ENCODE measurements around the gene WIF1.

The WIF1 gene

GRCh38 chr12:65098364-65098763 is 22.7 kb downstream of the WIF1 start:
- no peaks in the 10 kb centered on the region for H3K4me1 Mint-ChIP-seq (ENCODE audit: low read depth)
- no peak overlapping the region for H3K27ac Mint-ChIP-seq
- H3K9me3 Mint-ChIP-seq = no peaks in the 10 kb centered on the region
- peaks cover 30% of the 10 kb centered on the region for H3K27me3 Mint-ChIP-seq (ENCODE audit: low read depth)
- no peak overlapping the region for H3K4me3 Mint-ChIP-seq
- no peak for DNase-seq (ENCODE audit: low spot score)
- no peaks in the 10 kb centered on the region for H3K36me3 Mint-ChIP-seq (ENCODE audit: low read depth)

DNA sequence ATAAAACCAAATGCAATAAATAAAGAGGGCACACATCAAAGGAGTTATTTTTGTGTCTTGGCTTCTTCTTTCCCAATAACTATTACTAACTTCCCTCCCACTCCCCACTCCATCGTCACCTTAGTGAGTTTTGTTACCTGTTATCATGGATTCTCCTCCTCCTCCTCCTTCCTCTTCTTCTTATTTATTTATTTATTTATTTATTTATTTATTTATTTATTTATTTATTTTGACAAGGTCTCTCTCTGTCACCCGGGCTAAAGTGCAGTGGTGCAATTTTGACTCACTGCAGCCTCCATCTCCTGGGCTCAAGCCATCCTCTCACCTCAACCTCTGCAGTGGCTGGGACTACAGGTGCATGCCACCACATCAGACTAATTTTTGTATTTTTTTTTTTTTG is 26.4 kb downstream of the WIF1 start:
- H3K4me1 Mint-ChIP-seq (ENCODE audit: low read depth) = no peaks in the 10 kb centered on the region

GRCh38 chr12:65093606-65094005 is 27.5 kb downstream of the WIF1 start:
- DNase-seq (ENCODE audit: low spot score) = no peak
- H3K36me3 Mint-ChIP-seq (ENCODE audit: low read depth) = no peaks in the 10 kb centered on the region

More for the DNA sequence above, 26.4 kb downstream of the WIF1 start:
- no peak overlapping the region for H3K27ac Mint-ChIP-seq
- no peaks in the 10 kb centered on the region for H3K36me3 Mint-ChIP-seq (ENCODE audit: low read depth)
- no peak for DNase-seq (ENCODE audit: low spot score)
- no peaks in the 10 kb centered on the region for H3K9me3 Mint-ChIP-seq
- no peak overlapping the region for H3K4me3 Mint-ChIP-seq
- peaks cover 18% of the 10 kb centered on the region for H3K27me3 Mint-ChIP-seq (ENCODE audit: low read depth)

GRCh38 chr12:65090461-65090860 is 30.6 kb downstream of the WIF1 start:
- H3K27me3 Mint-ChIP-seq (ENCODE audit: low read depth) = peaks cover 6% of the 10 kb centered on the region
- DNase-seq (ENCODE audit: low spot score) = no peak
- H3K4me1 Mint-ChIP-seq (ENCODE audit: low read depth) = no peaks in the 10 kb centered on the region
- H3K4me3 Mint-ChIP-seq = no peak overlapping the region
- no peaks in the 10 kb centered on the region for H3K36me3 Mint-ChIP-seq (ENCODE audit: low read depth)
- H3K9me3 Mint-ChIP-seq = no peaks in the 10 kb centered on the region
- no peak overlapping the region for H3K27ac Mint-ChIP-seq

More at GRCh38 chr12:65093606-65094005, 27.5 kb downstream of the WIF1 start:
- Mint-ChIP-seq H3K27me3 (ENCODE audit: low read depth) (peaks cover 9% of the 10 kb centered on the region), H3K4me1 (ENCODE audit: low read depth) (no peaks in the 10 kb centered on the region), H3K9me3 (no peaks in the 10 kb centered on the region), H3K27ac (no peak overlapping the region), H3K4me3 (no peak overlapping the region)

GRCh38 chr12:65086236-65086635 is 34.9 kb downstream of the WIF1 start:
- H3K27me3 Mint-ChIP-seq (ENCODE audit: low read depth) = peaks cover 21% of the 10 kb centered on the region
- H3K36me3 Mint-ChIP-seq (ENCODE audit: low read depth) = no peaks in the 10 kb centered on the region
- no peak for DNase-seq (ENCODE audit: low spot score)
- H3K27ac Mint-ChIP-seq = no peak overlapping the region
- H3K4me3 Mint-ChIP-seq = no peak overlapping the region
- H3K4me1 Mint-ChIP-seq (ENCODE audit: low read depth) = no peaks in the 10 kb centered on the region
- H3K9me3 Mint-ChIP-seq = no peaks in the 10 kb centered on the region

GRCh38 chr12:65084579-65084978 is 36.5 kb downstream of the WIF1 start:
- H3K9me3 Mint-ChIP-seq = no peaks in the 10 kb centered on the region
- no peak for DNase-seq (ENCODE audit: low spot score)
- H3K27me3 Mint-ChIP-seq (ENCODE audit: low read depth) = peaks cover 24% of the 10 kb centered on the region
- no peak overlapping the region for H3K27ac Mint-ChIP-seq
- H3K36me3 Mint-ChIP-seq (ENCODE audit: low read depth) = no peaks in the 10 kb centered on the region
- no peak overlapping the region for H3K4me3 Mint-ChIP-seq
- H3K4me1 Mint-ChIP-seq (ENCODE audit: low read depth) = no peaks in the 10 kb centered on the region

DNA sequence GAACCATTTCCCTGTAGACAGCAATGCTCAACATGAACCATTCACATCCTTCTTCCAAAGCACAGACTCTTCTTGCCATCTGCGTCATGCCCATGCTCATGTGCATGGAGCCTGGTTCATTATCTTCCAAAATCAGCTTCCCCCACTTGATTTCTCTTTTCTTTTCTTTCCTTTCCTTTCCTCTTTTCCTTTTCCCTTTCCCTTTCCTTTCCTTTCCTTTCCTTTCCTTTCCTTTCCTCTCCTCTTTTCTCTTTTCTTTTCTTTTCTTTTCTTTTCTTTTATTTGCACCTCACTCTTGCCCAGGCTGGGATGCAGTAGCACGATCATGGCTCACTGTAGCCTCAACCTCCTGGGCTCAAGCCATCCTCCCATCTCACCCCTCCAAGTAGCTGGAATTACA is 37.5 kb downstream of the WIF1 start:
- H3K9me3 Mint-ChIP-seq = no peaks in the 10 kb centered on the region
- H3K27me3 Mint-ChIP-seq (ENCODE audit: low read depth) = peaks cover 24% of the 10 kb centered on the region
- H3K4me3 Mint-ChIP-seq = no peak overlapping the region
- no peak overlapping the region for H3K27ac Mint-ChIP-seq
- no peaks in the 10 kb centered on the region for H3K36me3 Mint-ChIP-seq (ENCODE audit: low read depth)
- DNase-seq (ENCODE audit: low spot score) = no peak
- no peaks in the 10 kb centered on the region for H3K4me1 Mint-ChIP-seq (ENCODE audit: low read depth)

GRCh38 chr12:65082406-65082805 is 38.7 kb downstream of the WIF1 start:
- Mint-ChIP-seq H3K27ac (no peak overlapping the region), H3K36me3 (ENCODE audit: low read depth) (no peaks in the 10 kb centered on the region), H3K4me3 (no peak overlapping the region), H3K27me3 (ENCODE audit: low read depth) (peaks cover 24% of the 10 kb centered on the region), H3K9me3 (no peaks in the 10 kb centered on the region), H3K4me1 (ENCODE audit: low read depth) (no peaks in the 10 kb centered on the region)
- DNase-seq (ENCODE audit: low spot score) = no peak

DNA sequence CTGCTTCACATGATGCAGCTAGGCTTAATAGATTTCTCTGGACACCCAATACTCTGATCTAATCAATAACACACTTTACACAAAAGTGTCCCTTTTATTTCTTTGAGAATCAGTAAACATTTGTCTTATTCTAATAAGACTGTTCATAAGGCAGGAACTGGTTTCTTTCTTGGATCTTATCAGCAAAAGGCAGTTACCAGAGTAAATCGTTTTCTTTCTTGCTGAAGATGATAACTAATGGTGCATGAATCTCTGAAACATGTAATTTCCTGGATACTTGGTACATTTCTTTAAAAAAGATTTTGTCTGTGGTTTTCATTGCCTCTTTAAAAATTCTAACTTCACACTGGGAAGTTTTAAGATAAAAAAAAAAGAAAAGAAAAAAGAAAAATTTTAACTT is 39.6 kb downstream of the WIF1 start:
- H3K36me3 Mint-ChIP-seq (ENCODE audit: low read depth) = no peaks in the 10 kb centered on the region
- no peak overlapping the region for H3K4me3 Mint-ChIP-seq
- no peak for DNase-seq (ENCODE audit: low spot score)
- H3K27ac Mint-ChIP-seq = no peak overlapping the region
- peaks cover 22% of the 10 kb centered on the region for H3K27me3 Mint-ChIP-seq (ENCODE audit: low read depth)
- no peaks in the 10 kb centered on the region for H3K4me1 Mint-ChIP-seq (ENCODE audit: low read depth)
- H3K9me3 Mint-ChIP-seq = no peaks in the 10 kb centered on the region

DNA sequence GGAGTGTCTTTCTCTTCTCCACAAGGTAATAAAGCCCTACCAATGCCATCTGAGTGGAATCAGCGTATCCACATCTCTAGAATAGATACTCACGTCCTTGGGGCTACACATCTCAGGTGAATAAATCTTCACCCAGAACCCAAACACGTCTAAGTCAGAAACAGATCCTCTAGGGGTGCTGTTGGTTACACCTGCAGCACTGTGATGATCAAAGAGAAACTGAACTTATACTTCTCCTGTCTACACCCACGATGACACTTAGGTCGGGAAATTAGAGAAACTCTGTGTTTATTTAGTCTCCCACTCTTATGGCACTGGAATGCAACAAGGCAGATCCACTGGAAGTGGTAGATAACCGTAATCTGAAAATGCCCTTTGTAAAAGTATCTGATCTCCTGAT is 46.2 kb downstream of the WIF1 start:
- Mint-ChIP-seq H3K36me3 (ENCODE audit: low read depth) (no peaks in the 10 kb centered on the region), H3K4me1 (ENCODE audit: low read depth) (no peaks in the 10 kb centered on the region), H3K27ac (no peak overlapping the region), H3K27me3 (ENCODE audit: low read depth) (peaks cover 4% of the 10 kb centered on the region), H3K9me3 (no peaks in the 10 kb centered on the region), H3K4me3 (no peak overlapping the region)
- no peak for DNase-seq (ENCODE audit: low spot score)

DNA sequence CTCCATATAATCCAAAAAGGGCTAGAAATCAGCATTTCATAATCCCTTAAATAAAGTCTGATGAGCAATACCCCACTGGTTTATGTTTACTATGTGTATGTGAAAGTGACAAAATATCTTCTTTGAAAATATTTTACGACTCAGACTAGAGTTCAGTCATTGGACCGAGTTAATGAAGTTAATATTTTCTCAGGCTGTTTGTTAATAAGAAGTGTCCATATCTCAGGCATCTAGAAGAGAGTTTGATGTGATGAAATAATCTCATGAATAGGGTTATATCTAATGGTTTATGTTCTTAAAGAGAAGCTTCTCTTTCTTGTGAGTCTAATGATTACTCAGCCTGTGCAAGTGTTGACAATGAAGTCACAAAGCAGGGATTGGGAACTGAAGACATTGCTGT is 51.8 kb downstream of the WIF1 start:
- no peak overlapping the region for H3K27ac Mint-ChIP-seq
- H3K36me3 Mint-ChIP-seq (ENCODE audit: low read depth) = no peaks in the 10 kb centered on the region
- no peaks in the 10 kb centered on the region for H3K4me1 Mint-ChIP-seq (ENCODE audit: low read depth)

GRCh38 chr12:65067383-65067782 is 53.7 kb downstream of the WIF1 start:
- H3K4me3 Mint-ChIP-seq = no peak overlapping the region
- H3K4me1 Mint-ChIP-seq (ENCODE audit: low read depth) = no peaks in the 10 kb centered on the region
- no peak overlapping the region for H3K27ac Mint-ChIP-seq
- no peaks in the 10 kb centered on the region for H3K36me3 Mint-ChIP-seq (ENCODE audit: low read depth)
- no peak for DNase-seq (ENCODE audit: low spot score)
- peaks cover 12% of the 10 kb centered on the region for H3K27me3 Mint-ChIP-seq (ENCODE audit: low read depth)
- no peaks in the 10 kb centered on the region for H3K9me3 Mint-ChIP-seq

More for the DNA sequence above, 51.8 kb downstream of the WIF1 start:
- Mint-ChIP-seq H3K4me3 (no peak overlapping the region), H3K27me3 (ENCODE audit: low read depth) (peaks cover 7% of the 10 kb centered on the region), H3K9me3 (no peaks in the 10 kb centered on the region)
- no peak for DNase-seq (ENCODE audit: low spot score)

GRCh38 chr12:65055859-65056258 is 65.2 kb downstream of the WIF1 start:
- no peaks in the 10 kb centered on the region for H3K27me3 Mint-ChIP-seq (ENCODE audit: low read depth)
- no peak overlapping the region for H3K27ac Mint-ChIP-seq
- no peaks in the 10 kb centered on the region for H3K36me3 Mint-ChIP-seq (ENCODE audit: low read depth)
- no peaks in the 10 kb centered on the region for H3K9me3 Mint-ChIP-seq
- no peaks in the 10 kb centered on the region for H3K4me1 Mint-ChIP-seq (ENCODE audit: low read depth)
- no peak for DNase-seq (ENCODE audit: low spot score)
- no peak overlapping the region for H3K4me3 Mint-ChIP-seq

- no peak for DNase-seq (ENCODE audit: low spot score)
- Mint-ChIP-seq H3K27ac (no peak overlapping the region), H3K36me3 (ENCODE audit: low read depth) (no peaks in the 10 kb centered on the region), H3K27me3 (ENCODE audit: low read depth) (peaks cover 6% of the 10 kb centered on the region), H3K9me3 (no peaks in the 10 kb centered on the region), H3K4me3 (no peak overlapping the region), H3K4me1 (ENCODE audit: low read depth) (no peaks in the 10 kb centered on the region)
Measured at GRCh38 chr12:65051218-65051617, 69.9 kb downstream of the WIF1 start.

- no peaks in the 10 kb centered on the region for H3K36me3 Mint-ChIP-seq (ENCODE audit: low read depth)
- peaks cover 6% of the 10 kb centered on the region for H3K27me3 Mint-ChIP-seq (ENCODE audit: low read depth)
- DNase-seq (ENCODE audit: low spot score) = no peak
- H3K4me1 Mint-ChIP-seq (ENCODE audit: low read depth) = no peaks in the 10 kb centered on the region
- no peak overlapping the region for H3K4me3 Mint-ChIP-seq
- H3K9me3 Mint-ChIP-seq = no peaks in the 10 kb centered on the region
- no peak overlapping the region for H3K27ac Mint-ChIP-seq
Measured at GRCh38 chr12:65045269-65045668, 75.8 kb downstream of the WIF1 start.

Data from T-helper 2 cell treated with Interferon-gamma antibody and Interleukin-4, amounts not matched to agents 5 μg/mL and 100 μg/mL, for 36 hours (primary cell).